Smooth muscle cell (in vitro differentiated cells): ENCODE data around the gene STXBP5. TPM values are rescaled to one million over a fixed set of nuclear protein-coding genes. Genes with fewer than 3 reads are reported as not detected.

Source experiments
- DNase-seq: peaks from one replicate; lab custom pipeline; 2025; ENCODE audit not compliant: unreplicated experiment; lab: John Stamatoyannopoulos, UW
- H2AFZ ChIP-seq: fragments of 200-600 bp; sonication (generic); 2 replicates; pipeline ENCODE4 v1.6.0; 2016; ENCODE audit warnings: antibody characterized with exemption, low read depth, mild to moderate bottlenecking
- H3F3A ChIP-seq: fragments of 200-600 bp; sonication (generic); 2 replicates; pipeline ENCODE4 v1.6.0; 2017; ENCODE audit warnings: antibody characterized with exemption, low read depth
- H3K27ac ChIP-seq: fragments of 200-600 bp; sonication (generic); 2 replicates; pipeline ENCODE4 v1.5.1; 2016; ENCODE audit warnings: low read depth, mild to moderate bottlenecking
- H3K27me3 ChIP-seq: fragments of 200-600 bp; sonication (generic); 2 replicates; pipeline ENCODE4 v1.6.1; 2016; ENCODE audit warnings: low read depth, mild to moderate bottlenecking
- H3K36me3 ChIP-seq: fragments of 200-600 bp; sonication (generic); 2 replicates; pipeline ENCODE4 v1.5.1; 2016; ENCODE audit warnings: low read depth
- H3K4me1 ChIP-seq: fragments of 200-600 bp; sonication (generic); 2 replicates; pipeline ENCODE4 v1.5.1; 2016; ENCODE audit warnings: low read depth
- H3K4me2 ChIP-seq: fragments of 200-600 bp; sonication (generic); 2 replicates; pipeline ENCODE4 v1.6.0; 2016; ENCODE audit warnings: mild to moderate bottlenecking
- H3K4me3 ChIP-seq: fragments of 200-600 bp; sonication (generic); 2 replicates; pipeline ENCODE4 v1.5.1; 2016; ENCODE audit warnings: mild to moderate bottlenecking
- H3K79me2 ChIP-seq: fragments of 200-600 bp; sonication (generic); 2 replicates; pipeline ENCODE4 v1.6.0; 2016; ENCODE audit warnings: low read depth, mild to moderate bottlenecking
- H3K9ac ChIP-seq: fragments of 200-600 bp; sonication (generic); 2 replicates; pipeline ENCODE4 v1.6.0; 2016; ENCODE audit warnings: low read depth
- H3K9me3 ChIP-seq: fragments of 200-600 bp; sonication (generic); replicated peaks from 2 replicates; pipeline ENCODE4 v1.5.1; 2016; ENCODE audit warnings: low read depth
- H4K20me1 ChIP-seq: fragments of 200-600 bp; sonication (generic); 2 replicates; pipeline ENCODE4 v1.6.0; 2016; ENCODE audit warnings: low read depth
- CTCF ChIP-seq: fragments of 200-600 bp; sonication (generic); IDR thresholded peaks from 2 replicates; pipeline ENCODE4 v1.5.1; 2017; ENCODE audit warnings: borderline replicate concordance, mild to moderate bottlenecking, antibody characterized with exemption; ENCODE audit not compliant: insufficient read depth, poor library complexity, severe bottlenecking
- WGBS: methylation state at CpG from one replicate; pipeline ENCODE4 v1.1.7; 2016; ENCODE audit warnings: low lambda C conversion rate; 5-methylcytosine and 5-hydroxymethylcytosine counted together
- polyA plus RNA-seq: library from polyadenylated mRNA; unstranded; fragments of >200 nt; fragmentation: Nextera tagmentation; extraction: Ambion mirVana; gene quantifications from 2 replicates; pipeline ENCODE4 v1.2.1, GENCODE V29; 2016
- total RNA-seq: library from RNA; depleted of rRNA; stranded (reverse); fragments of >200 nt; gene quantifications from 2 replicates; pipeline ENCODE4 v1.2.3, GENCODE V29; 2014

The STXBP5 gene
- total and polyA plus RNA-seq, 2 experiments from 2014 or later = 8.8 to 25.2 TPM

DNA sequence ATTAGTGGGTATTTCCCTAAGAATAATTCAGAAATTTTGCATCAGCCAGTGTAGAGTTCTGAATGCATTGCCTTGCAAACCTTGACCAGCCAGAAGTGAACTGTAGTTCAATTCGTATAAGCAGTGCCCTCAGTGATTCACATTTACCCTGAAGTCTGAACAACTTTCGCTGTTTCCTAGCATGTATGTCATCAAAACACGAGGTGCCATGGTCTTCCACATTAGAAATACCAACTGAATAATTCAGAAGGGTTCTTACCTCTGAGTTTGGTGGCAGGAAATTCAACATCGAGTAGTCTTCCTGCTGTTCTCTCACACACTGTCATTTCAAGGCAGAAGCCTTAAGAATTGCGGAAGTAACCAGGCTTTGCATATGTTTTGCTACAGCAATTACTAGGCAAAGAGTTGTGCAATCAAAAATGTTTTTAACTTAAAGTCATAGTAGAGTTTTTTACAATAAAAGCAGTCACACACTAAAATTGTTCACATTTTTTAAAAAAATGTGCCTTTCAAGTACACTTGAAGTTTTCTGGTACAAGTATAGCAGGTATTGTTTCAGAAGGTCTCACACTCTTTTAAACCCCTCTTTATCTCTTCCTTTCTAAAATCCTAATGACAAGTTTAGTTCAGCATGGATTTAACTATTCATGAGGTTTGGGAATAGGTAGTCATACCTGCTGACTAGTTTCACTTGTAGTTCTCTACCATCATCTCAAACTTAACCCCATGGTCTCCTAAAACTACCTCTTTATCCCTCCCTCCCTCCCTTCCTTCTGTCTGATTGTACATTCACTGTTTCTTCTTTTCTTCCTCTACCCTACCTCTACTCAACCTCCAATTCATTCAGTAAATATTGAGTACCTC is 118.3 kb downstream of the STXBP5 start:
- Histone ChIP-seq H3F3A (no peaks in the 10 kb centered on the region), H3K27ac (peak overlapping the region; percentile 59), H3K4me3 (no peak overlapping the region), H3K4me1 (no peaks in the 10 kb centered on the region), H3K36me3 (peaks cover 4% of the 10 kb centered on the region), H3K9ac (no peak overlapping the region), H3K4me2 (peak overlapping the region; percentile 41), H3K9me3 (no peaks in the 10 kb centered on the region), H3K27me3 (no peaks in the 10 kb centered on the region), H2AFZ (no peak overlapping the region), H4K20me1 (no peaks in the 10 kb centered on the region), H3K79me2 (no peaks in the 10 kb centered on the region)
- TF ChIP-seq CTCF = no peak
- no peak for DNase-seq
- WGBS = 81% methylated on average over 5 of the region's 5 CpGs

DNA sequence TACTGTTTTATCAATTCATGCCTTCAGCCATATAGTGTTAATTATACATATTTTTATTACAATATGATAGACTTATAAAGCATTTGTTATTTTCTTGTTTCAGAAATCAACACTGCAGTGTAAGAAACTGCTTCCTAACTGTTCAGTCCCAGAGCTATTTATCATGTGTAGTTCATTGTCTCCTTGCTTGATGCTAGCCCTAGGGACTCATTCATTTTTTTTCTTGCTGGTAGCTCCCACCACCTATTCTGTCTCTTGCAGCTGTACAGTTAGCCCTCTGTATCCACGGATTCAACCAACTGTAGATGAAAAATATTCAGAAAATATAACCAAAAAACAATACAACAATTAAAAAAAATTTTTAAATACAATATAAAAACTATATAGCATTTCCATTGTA is 121.3 kb downstream of the STXBP5 start:
- no peak overlapping the region for H2AFZ ChIP-seq
- H3K4me3 ChIP-seq = no peak overlapping the region
- no peaks in the 10 kb centered on the region for H3K79me2 ChIP-seq
- H3K36me3 ChIP-seq = peaks cover 9% of the 10 kb centered on the region
- H3F3A ChIP-seq = no peaks in the 10 kb centered on the region
- H3K9me3 ChIP-seq = no peaks in the 10 kb centered on the region
- no peak overlapping the region for H3K27ac ChIP-seq
- no peak for TF ChIP-seq CTCF
- no peaks in the 10 kb centered on the region for H3K4me1 ChIP-seq
- 100% methylated on average over 1 of the region's 1 CpG for WGBS
- DNase-seq = no peak
- H3K4me2 ChIP-seq = no peak overlapping the region
- no peaks in the 10 kb centered on the region for H4K20me1 ChIP-seq
- H3K27me3 ChIP-seq = no peaks in the 10 kb centered on the region
- no peak overlapping the region for H3K9ac ChIP-seq

DNA sequence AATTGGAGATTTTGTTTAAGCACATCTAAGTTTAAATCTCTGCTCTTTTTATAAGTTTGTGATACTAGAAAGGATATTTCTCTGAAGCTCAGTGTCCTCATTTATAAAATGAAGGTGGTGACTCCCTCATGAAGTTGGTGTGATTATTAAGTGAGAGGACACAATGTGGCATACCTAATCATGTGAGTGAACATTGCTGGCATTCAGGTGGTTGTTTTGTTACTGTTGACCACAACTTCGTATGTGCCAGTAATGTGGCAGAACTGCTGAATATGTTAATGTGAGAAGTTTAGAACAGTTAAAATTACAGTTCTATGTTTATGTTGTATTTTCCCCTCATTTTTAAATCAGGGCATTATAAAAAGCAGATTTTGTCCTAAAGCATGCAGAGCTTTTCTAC is 127.2 kb downstream of the STXBP5 start:
- DNase-seq = no peak
- no peaks in the 10 kb centered on the region for H3K27me3 ChIP-seq
- H3F3A ChIP-seq = no peaks in the 10 kb centered on the region
- no peaks in the 10 kb centered on the region for H3K79me2 ChIP-seq
- H2AFZ ChIP-seq = no peak overlapping the region
- H3K4me2 ChIP-seq = no peak overlapping the region
- H3K9me3 ChIP-seq = no peaks in the 10 kb centered on the region
- no peak overlapping the region for H3K27ac ChIP-seq
- H3K4me3 ChIP-seq = no peak overlapping the region
- H3K9ac ChIP-seq = no peak overlapping the region
- 96% methylated on average over 1 of the region's 1 CpG for WGBS
- H3K36me3 ChIP-seq = peaks cover 13% of the 10 kb centered on the region
- no peaks in the 10 kb centered on the region for H4K20me1 ChIP-seq
- H3K4me1 ChIP-seq = no peaks in the 10 kb centered on the region
- TF ChIP-seq CTCF = no peak

DNA sequence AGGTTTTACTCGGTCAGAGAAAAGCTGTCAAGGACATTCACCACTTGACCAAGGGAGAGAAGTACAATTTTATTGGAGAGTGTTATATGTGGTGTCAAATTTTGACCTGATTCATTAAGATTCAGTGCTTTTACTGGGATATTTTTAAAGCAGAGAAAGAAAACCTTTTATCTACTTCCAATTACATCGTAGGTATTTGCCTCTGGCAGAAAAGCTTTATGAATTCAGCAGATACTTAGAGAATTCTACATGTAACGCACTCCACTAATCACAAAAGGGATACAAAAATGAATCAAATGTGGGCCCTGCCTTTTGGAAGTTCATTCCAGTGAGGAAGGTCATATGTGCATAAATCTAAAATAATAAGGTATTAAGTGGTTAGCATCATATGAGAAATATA is 133.7 kb downstream of the STXBP5 start:
- H2AFZ ChIP-seq = no peak overlapping the region
- TF ChIP-seq CTCF = no peak
- no peaks in the 10 kb centered on the region for H3K4me1 ChIP-seq
- no peaks in the 10 kb centered on the region for H3K9me3 ChIP-seq
- H3K4me2 ChIP-seq = no peak overlapping the region
- peaks cover 3% of the 10 kb centered on the region for H3K36me3 ChIP-seq
- no peaks in the 10 kb centered on the region for H3K27me3 ChIP-seq
- no peaks in the 10 kb centered on the region for H4K20me1 ChIP-seq
- H3K27ac ChIP-seq = no peak overlapping the region
- 84% methylated on average over 3 of the region's 3 CpGs for WGBS
- H3K79me2 ChIP-seq = no peaks in the 10 kb centered on the region
- no peak overlapping the region for H3K4me3 ChIP-seq
- no peak for DNase-seq
- H3F3A ChIP-seq = no peaks in the 10 kb centered on the region
- H3K9ac ChIP-seq = no peak overlapping the region
